Type B pancreatic cell (in vitro differentiated cells): ENCODE data around the gene ZNF665. TPM values are rescaled to one million over a fixed set of nuclear protein-coding genes. Genes with fewer than 3 reads are reported as not detected.

Source experiments
- DNase-seq: peaks from one replicate; pipeline ENCODE4 v3.0.0; 2021; ENCODE audit warnings: mixed read lengths; ENCODE audit not compliant: unreplicated experiment; ENCODE audit errors: extremely low spot score
- H3K27ac Mint-ChIP-seq: 2 replicates; pipeline ENCODE4 v1.8.0; 2021; ENCODE audit warnings: mild to moderate bottlenecking, mixed read lengths
- H3K27me3 Mint-ChIP-seq: 2 replicates; pipeline ENCODE4 v1.8.0; 2021; ENCODE audit warnings: mixed read lengths
- H3K36me3 Mint-ChIP-seq: 2 replicates; pipeline ENCODE4 v1.8.0; 2021; ENCODE audit warnings: mixed read lengths
- H3K4me1 Mint-ChIP-seq: one replicate; pipeline ENCODE4 v1.8.0; 2021; ENCODE audit warnings: mixed read lengths; ENCODE audit not compliant: unreplicated experiment
- H3K4me3 Mint-ChIP-seq: 2 replicates; pipeline ENCODE4 v1.8.0; 2021; ENCODE audit warnings: mild to moderate bottlenecking, mixed read lengths
- H3K9me3 Mint-ChIP-seq: 2 replicates; pipeline ENCODE4 v1.8.0; 2021; ENCODE audit warnings: mixed read lengths
- CTCF ChIP-seq: fragments of 200-600 bp; sonication (generic); conservative IDR thresholded peaks from 2 replicates; pipeline ENCODE4 v1.5.0; 2021; ENCODE audit warnings: antibody characterized with exemption, mild to moderate bottlenecking
- total RNA-seq: library from RNA; stranded (reverse); gene quantifications from 2 replicates; pipeline ENCODE4 v1.2.1, GENCODE V29; 2021; ENCODE audit warnings: low replicate concordance

The ZNF665 gene
- total RNA-seq, 1 donor from 2014 or later = 7.2 TPM

- H3K4me3 Mint-ChIP-seq = no peak overlapping the region
- peaks cover 74% of the 10 kb centered on the region for H3K36me3 Mint-ChIP-seq
- no peak overlapping the region for H3K27ac Mint-ChIP-seq
- no peaks in the 10 kb centered on the region for H3K27me3 Mint-ChIP-seq
- H3K9me3 Mint-ChIP-seq = peaks cover 15% of the 10 kb centered on the region
- TF ChIP-seq CTCF = no peak
- DNase-seq = no peak
- H3K4me1 Mint-ChIP-seq = no peaks in the 10 kb centered on the region
These were observed 45.5 kb downstream of the ZNF665 start for GRCh38 chr19:53147645-53148044.

DNA sequence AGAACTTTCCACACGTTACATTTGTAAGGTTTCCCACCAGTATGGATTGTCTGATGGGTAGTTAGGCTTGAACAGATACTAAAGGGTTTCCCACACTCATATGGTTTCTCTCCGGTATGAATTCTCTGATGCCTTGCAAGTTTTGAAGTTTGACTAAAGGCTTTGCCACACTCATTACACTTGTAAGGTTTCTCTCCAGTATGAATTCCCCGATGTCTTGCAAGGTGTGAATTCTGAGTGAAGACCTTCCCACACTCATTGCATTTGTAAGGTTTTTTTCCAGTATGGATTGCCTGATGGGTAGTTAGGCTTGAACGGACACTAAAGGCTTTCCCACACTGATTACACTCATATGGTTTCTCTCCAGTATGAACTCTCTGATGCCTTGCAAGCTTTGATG lies 52.8 kb downstream of the ZNF665 start:
- TF ChIP-seq CTCF = no peak
- no peaks in the 10 kb centered on the region for H3K27me3 Mint-ChIP-seq
- H3K36me3 Mint-ChIP-seq = peaks cover 55% of the 10 kb centered on the region
- no peak overlapping the region for H3K27ac Mint-ChIP-seq
- no peaks in the 10 kb centered on the region for H3K4me1 Mint-ChIP-seq
- no peak for DNase-seq
- H3K4me3 Mint-ChIP-seq = no peak overlapping the region
- peaks cover 32% of the 10 kb centered on the region for H3K9me3 Mint-ChIP-seq

- Mint-ChIP-seq H3K27me3 (no peaks in the 10 kb centered on the region), H3K36me3 (peaks cover 34% of the 10 kb centered on the region), H3K27ac (no peak overlapping the region), H3K4me1 (peaks cover 12% of the 10 kb centered on the region), H3K9me3 (peaks cover 19% of the 10 kb centered on the region), H3K4me3 (no peak overlapping the region)
- no peak for DNase-seq
- no peak for TF ChIP-seq CTCF
These were observed 56.7 kb downstream of the ZNF665 start for GRCh38 chr19:53136432-53136831.

DNA sequence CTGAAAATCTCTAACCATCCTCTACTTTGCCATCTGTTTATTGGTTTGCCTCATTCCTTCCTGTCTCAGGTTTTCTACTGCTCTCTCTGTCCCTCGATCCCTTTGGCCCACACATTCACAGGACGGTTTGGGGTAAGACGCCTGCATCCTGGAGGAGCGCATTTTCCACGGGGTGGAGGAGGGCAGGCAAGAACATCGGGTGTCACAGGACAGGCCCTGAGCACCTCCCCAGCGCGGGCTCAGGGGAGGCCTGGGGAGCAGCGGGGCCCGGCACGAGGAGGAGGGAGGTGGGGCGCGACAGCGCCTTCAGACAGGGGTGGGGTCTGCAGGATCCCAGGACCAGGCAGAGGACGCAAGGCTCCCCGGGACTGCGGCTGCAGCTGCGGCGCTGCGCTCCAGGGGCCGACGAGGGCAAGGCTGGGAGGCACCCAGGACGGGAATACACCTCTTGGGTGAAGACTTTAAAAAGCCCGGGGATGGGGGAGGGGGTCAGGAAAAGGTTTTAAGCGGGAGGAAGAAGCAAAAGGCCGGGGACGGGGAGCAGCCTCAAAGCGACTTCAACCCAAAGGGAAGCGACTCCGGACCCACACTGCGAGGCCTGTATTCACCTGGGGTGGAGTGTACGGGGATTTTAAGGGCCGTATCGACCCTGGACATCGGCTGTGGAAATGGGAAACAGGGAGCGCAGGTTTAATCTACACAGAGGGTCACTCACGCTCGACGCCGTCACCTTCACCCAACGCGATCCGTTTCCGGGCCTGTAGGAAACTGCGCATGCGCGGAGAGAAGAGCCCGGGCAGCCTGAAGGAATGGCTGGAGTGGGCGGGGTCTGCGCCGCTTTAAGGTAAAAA lies 60.8 kb downstream of the ZNF665 start, which contains the start of gene ZNF415:
Gene ZNF415 (minus strand): TSS at position 770 of the 851 bp plus-strand sequence. CDS start 10,234 bp downstream, outside the sequence.
- DNase-seq = peak; percentile 92
- H3K4me3 Mint-ChIP-seq = peak within 1 kb of the TSS; percentile 89
- H3K27ac Mint-ChIP-seq = peak within 1 kb of the TSS; percentile 70
- TF ChIP-seq CTCF = no peak
- H3K9me3 Mint-ChIP-seq = no peaks in the 10 kb centered on the region
- peaks cover 23% of the 10 kb centered on the region for H3K36me3 Mint-ChIP-seq
- no peaks in the 10 kb centered on the region for H3K27me3 Mint-ChIP-seq
- H3K4me1 Mint-ChIP-seq = peaks cover 17% of the 10 kb centered on the region

- peaks cover 23% of the 10 kb centered on the region for H3K36me3 Mint-ChIP-seq
- no peaks in the 10 kb centered on the region for H3K27me3 Mint-ChIP-seq
- H3K4me3 Mint-ChIP-seq = peak overlapping the region; percentile 89
- TF ChIP-seq CTCF = no peak
- peaks cover 17% of the 10 kb centered on the region for H3K4me1 Mint-ChIP-seq
- no peak for DNase-seq
- no peaks in the 10 kb centered on the region for H3K9me3 Mint-ChIP-seq
- H3K27ac Mint-ChIP-seq = peak overlapping the region; percentile 70
These were observed 61.4 kb downstream of the ZNF665 start for GRCh38 chr19:53131727-53132126.
